Measurements from ENCODE around the gene USP46.

GRCh38 chr4:52572936-52573485 is 86.1 kb downstream of the USP46 start:
- TF ChIP-seq, protein P1, sequence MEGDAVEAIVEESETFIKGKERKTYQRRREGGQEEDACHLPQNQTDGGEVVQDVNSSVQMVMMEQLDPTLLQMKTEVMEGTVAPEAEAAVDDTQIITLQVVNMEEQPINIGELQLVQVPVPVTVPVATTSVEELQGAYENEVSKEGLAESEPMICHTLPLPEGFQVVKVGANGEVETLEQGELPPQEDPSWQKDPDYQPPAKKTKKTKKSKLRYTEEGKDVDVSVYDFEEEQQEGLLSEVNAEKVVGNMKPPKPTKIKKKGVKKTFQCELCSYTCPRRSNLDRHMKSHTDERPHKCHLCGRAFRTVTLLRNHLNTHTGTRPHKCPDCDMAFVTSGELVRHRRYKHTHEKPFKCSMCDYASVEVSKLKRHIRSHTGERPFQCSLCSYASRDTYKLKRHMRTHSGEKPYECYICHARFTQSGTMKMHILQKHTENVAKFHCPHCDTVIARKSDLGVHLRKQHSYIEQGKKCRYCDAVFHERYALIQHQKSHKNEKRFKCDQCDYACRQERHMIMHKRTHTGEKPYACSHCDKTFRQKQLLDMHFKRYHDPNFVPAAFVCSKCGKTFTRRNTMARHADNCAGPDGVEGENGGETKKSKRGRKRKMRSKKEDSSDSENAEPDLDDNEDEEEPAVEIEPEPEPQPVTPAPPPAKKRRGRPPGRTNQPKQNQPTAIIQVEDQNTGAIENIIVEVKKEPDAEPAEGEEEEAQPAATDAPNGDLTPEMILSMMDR (IDR thresholded peaks at IDR 0.05 in 8 of 11, conservative IDR thresholded peaks at IDR 0.05 in 3 of 11), result no peak
- TF ChIP-seq POLR2A (IDR thresholded peaks at IDR 0.05), result no peak
- TF ChIP-seq POLR2AphosphoS5 (IDR thresholded peaks at IDR 0.05), result no peak

Data from spleen (tissue), 7 donors.